GM19035 (cell line): Measurements from ENCODE around the gene BTAF1.

Experiments
- ATAC-seq: cut with Tn5 transposase; IDR thresholded peaks from one replicate; pipeline ENCODE4 v1.9.1; 2021; ENCODE audit not compliant: unreplicated experiment

Gene BTAF1

DNA sequence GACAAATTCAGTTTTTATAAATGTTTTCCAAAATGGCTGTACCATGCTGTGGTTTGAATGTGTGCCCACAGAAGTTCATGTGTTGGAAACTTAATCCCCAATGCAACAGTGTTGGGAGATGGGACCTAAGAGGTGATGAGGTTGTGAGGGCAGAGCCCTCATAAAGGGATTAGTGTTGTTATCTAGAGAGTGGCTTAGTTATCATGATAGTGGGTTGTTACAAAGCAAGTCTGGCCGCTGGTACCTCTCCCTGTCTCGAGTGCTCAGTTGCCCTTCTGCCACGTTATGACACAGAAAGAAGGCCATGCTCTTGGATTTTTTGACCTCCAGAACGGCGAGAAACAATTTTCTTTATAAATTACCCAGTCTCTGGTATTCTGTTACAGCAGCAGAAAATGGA lies 119.0 kb downstream of the BTAF1 start:
- ATAC-seq, result no peak

DNA sequence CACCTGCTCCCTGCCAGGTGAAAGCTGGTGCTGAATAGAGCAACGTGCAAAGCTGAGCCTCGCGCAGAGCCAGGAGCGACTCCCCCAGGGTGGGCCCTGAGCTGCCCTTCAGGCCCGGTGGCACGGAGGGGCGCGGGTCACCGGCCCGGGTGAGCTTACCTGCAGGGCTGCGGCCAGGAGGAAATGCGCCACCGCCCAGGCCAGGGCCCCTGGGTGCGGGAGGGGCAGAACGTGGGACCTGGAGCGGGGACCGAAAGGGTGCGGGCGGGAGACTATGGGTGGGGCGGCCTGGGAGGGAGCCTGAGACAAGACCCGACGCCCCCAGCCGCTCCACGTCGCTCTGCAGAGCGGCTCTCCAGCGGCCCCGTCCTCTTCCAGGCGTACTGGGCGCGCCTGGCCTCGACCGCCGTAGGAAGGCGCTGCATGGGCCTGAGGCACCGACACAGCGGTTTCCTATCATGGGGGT lies 122.1 kb downstream of the BTAF1 start:
- no peak for ATAC-seq

GRCh38 chr10:92047215-92047614 lies 123.6 kb downstream of the BTAF1 start:
- no peak for ATAC-seq

GRCh38 chr10:92052088-92052487 lies 128.5 kb downstream of the BTAF1 start:
- ATAC-seq, result no peak

DNA sequence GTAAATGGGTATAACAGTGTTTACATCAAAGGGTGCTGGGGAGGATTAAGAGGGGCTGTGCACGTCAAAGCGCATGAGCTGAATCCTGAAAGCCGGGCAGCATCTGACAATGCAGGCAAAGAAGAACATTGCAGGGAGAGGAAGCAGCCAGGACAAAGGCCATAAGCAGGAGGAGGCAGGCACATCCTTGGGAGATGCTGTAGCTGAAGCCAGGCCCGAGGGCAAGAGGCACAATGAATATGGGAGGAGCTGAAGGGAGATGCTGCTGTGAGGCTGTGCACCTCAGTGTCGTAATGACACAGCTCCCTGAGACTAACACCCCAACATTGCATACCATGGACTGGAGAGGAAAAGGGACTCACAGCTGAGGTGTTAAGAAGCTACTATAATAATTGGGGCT lies 129.2 kb downstream of the BTAF1 start:
- no peak for ATAC-seq

- no peak for ATAC-seq
Observed at GRCh38 chr10:92054807-92055206, 131.2 kb downstream of the BTAF1 start.

DNA sequence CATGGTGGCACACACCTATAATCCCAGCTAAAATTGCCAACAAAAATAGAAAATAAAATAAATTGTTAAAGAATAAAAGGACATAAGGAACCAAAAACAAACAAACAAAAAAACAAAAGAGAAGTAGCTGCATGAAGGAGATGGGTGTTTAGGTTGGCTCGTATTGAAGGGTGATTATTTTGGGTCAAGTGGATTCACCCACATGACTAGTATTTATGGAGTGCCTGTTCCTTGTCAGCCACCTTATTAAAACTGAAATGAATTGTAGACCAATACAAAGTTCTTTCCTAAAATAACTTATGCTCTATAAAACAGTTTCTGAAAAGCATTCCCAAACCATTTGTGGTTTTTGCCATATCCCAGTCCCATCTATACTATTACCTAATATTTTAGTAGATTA lies 138.7 kb downstream of the BTAF1 start:
- no peak for ATAC-seq

DNA sequence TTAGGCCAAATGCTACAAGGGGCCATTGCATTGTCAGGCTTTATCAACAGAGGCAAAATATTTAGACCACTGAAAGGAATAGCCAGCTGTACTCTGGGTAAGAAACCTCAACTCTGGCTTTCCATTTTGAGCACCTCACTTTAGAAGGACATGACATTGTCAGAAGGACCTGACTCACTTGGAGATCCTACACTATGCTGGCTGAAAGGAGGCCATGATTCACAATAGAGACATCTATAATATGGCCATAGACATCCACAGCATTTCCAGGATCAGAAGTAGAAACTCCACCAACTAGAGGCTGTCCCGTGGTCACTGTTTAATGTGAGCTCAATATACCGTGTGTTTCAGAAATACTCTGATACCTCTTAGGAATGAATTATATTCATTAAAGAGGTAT lies 140.9 kb downstream of the BTAF1 start:
- ATAC-seq, result no peak

DNA sequence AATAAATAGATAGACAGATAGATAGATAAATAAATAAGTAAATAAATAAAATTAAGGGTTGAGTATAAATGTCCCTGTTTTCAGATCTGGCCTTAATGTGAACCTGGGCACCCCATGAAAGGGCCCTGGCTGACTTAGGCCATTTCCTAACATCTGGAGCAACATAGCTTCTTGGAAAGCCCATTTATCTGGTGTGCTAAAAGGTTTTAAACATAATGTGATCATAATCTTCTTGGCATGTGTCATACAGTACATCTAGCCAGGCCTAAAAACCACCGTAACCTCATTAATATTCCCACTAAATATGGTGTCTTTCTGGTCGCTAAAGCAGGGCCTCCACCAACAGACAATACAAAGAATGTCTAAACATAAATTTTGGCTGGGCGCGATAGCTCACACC lies 142.8 kb downstream of the BTAF1 start:
- no peak for ATAC-seq

DNA sequence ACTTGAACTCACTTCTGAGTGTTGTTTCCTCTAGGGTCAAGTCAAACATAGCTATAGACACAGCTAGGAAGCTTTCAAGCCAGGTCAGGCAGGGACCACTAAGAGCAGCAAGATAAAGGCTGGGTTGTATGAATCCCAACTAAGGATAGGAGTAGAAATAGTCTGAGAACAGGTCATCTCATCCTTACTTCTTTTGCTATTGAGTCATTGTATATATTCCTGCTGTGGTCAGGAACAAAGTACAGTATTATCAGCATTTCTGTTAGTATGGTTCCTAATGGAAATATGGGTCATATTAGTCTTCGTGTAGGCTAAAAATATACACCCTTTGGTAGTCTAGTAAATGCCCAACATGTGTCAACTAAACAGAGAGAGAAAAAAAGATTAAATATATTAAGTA lies 145.3 kb downstream of the BTAF1 start:
- no peak for ATAC-seq

DNA sequence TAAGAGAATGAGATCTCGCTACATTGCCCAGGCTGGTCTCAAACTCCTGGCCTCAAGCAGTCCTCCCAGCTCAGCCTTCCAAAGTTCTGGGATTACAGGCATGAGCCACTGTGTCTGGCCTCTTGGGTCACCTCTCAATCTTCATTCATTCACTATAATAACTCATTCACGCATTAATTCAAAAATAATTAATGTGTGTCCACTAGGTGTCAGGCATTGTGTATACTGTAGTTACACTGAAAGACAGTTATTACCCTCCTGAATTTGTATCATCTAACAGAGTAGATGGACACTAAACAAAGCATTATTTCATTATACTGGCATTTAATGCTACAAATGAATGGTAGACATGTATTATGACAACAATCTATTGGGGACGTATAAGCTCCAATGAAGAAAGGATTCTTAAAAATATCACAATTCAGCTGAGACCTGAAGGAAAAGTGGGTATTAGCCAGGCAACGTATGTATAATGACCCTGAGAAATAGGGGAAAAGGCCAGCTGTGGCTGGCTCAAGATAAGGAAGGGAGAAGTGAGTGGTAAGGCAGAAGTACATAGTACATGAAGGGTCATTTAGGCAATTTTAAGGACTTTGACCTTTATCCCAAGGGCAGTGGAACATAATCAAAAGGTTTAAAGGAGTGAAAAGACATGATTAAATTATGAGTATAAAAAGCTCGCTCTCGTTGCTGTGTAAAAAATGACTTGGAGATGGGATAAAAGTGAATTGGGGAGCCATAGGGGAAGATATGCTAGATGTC lies 150.7 kb downstream of the BTAF1 start:
- ATAC-seq, result no peak

DNA sequence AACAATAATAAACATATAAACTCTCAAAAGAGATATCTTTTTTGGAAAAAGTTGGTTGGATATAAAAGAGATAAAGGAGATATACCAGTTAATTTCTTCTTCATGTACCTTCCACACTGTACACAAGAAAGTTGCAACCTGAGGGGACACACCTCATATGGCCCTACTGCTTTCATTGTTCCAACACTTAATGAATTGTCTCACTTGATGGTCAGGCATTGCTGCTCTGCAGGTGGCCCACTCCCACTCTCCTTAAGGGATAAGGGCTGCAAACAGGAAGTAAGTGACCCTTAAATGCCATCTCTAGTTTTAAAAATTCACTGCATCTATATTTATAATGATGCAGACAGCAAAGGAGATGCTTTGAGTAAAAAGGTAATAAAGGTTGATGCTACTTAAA lies 152.3 kb downstream of the BTAF1 start:
- no peak for ATAC-seq

DNA sequence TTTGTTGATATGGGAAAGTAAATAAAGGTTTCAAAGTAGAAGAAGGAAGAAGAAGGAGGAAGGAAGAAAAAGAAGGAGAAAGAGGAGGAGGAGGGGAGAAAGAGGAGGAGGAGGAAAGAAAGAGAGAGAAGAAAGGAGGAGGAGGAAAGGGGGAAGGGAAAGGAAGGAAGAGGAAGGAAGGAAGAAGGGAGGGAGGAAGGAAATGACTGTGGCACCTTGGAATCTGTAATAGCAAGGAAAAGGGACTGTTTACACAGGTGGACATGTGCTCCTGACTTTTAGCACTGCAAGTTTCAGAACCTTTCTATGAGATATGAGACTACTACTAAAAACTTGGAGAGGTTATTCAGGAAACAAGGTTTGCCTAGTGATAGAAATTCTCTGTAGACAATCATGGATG lies 153.2 kb downstream of the BTAF1 start:
- ATAC-seq, result no peak

GRCh38 chr10:92079003-92079402 lies 155.4 kb downstream of the BTAF1 start:
- ATAC-seq, result no peak
